Activated T-cell treated with anti-CD3 and anti-CD28 coated beads for 24 hours (primary cell): ENCODE measurements around the gene RBBP6.

Experiments used
- DNase-seq: peaks from one replicate; pipeline ENCODE4 v3.0.0-alpha.2; 2020; ENCODE audit warnings: low read depth

Gene RBBP6

GRCh38 chr16:24523569-24523968 is 15.8 kb upstream of the RBBP6 start:
- no peak for DNase-seq

DNA sequence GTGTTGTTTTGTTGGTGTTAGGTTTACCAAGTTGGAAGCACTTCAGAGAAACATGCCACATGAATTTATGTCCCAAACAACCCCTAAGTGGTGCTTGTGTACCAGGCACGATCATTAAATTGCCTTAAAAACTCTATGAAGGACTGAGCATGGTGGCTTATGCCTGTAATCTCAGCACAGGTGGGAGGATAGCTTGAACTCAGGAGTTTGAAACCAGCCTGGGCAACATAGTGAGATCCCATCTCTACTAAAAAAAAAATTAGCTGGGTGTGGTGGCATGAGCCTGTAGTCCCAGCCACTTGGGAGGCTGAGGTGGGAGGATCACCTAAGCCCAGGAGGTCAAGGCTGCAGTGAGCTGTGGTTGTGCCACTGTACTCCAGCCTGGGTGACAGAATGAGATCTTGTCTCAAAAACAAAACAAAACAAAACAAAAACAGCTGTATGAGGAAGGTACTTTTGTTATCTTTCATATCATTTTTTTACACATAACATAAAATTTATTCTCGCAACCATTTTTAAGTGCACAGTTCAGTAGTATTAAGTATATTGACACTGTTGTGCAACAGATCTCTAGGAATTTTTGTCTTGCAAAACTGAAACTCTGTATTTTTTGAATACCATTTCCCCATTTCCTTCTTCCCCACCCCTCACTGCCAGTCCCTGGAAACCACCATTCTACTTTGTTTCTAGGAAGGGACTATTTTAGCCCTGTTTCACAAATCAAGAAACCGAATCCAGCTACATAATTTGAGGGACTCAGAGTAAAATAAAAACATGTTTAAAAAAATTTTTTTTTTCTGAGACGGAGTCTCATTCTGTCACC is 14.3 kb upstream of the RBBP6 start:
- no peak for DNase-seq

DNA sequence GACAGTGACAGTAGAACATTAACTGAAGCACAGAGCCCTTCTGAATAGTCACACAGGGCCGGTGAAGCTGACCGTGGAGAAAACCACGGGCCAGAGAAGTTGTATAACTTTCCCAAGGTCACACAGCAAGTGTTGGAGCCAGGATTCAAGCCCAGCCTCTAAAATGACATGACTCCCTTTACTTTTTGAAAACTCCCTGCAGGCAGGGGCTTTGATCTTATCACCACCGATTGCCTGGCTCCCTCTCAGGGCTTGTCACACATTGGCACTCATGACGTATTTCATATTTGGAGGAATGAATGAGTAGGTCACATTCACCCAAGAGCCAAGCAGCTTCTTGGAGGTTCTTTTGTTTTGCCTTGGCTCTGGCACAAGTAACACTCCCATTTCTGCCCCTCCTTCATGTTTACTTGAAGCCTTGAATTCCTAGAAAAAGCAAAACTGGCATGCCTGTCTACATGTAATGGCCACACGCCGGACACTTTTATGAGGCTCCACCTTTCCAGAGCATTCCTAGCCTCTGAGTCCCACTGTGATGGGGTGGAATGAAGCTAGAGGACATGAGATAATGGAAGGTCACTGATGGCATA is 13.3 kb upstream of the RBBP6 start:
- no peak for DNase-seq

DNA sequence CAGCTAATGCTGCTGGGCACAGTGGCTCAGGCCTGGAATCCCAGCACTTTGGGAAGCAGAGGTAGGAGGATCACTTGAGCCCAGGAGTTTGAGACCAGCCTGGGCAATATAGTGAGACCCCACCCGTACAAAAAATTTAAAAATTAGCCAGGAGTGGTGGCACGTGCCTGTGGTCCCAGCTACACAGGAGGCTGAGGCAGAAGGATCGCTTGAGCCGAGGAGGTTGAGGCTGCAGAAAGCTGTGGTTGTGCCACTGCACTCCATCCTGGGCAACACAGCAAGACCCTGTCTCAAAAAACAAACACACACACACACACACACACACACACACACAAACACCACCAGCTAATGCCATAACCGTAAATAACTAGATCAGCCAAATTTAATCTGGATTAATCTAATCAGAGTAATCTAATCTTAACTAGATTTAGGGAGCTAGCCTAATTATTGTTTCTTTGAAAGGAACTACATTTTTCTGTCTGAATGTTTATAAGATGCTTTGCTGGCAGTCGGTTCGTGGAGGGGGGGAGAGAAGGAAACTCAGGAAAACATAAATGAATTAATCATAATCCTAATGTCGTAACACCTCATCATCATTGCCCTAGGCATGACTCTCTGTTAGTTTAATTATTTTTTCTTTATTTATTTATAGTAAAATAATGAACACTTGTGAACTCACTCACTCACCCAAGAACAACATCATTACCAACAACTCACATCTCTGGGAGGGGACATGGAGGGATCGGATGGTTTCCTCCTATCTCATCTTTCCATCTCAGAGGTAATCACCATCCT is 12.5 kb upstream of the RBBP6 start:
- DNase-seq: no peak

GRCh38 chr16:24531166-24531565 is 8.2 kb upstream of the RBBP6 start:
- no peak for DNase-seq

DNA sequence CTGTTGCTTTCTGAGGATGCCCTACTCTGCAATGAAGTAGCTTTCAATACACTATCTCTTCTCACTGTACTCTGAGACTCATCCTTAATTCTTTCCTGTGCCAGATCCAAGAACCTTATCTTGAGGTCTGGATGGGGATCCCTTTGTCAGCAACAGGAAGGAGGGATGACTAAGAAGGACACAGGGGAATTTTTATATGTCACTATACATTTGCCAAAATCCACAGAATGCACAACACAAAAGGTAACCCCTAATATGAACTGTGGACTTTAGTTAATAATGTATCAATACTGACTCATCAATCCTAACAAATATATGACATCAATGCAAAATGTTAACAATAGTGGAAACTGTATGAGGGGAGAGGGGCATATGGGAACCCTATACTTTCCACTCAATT is 4.7 kb upstream of the RBBP6 start:
- DNase-seq: no peak

DNA sequence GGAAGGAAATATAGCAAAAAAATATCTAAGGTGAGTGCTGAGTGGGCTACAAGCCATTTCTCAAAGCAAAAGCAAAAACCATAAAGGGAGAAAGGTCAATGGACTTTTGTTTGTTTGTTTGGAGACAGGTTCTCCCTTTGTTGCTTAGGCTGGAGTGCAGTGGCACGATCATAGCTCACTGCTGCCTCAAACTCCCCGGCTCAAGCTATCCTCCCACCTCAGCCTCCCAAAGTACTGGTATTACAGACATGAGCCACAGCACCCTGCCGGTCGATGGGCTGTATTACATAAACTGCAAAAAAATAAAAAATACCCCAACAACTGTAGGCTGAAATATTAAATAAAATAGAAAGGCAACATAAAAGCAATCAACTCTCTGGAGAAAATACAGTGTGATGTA is 3.5 kb upstream of the RBBP6 start:
- no peak for DNase-seq

DNA sequence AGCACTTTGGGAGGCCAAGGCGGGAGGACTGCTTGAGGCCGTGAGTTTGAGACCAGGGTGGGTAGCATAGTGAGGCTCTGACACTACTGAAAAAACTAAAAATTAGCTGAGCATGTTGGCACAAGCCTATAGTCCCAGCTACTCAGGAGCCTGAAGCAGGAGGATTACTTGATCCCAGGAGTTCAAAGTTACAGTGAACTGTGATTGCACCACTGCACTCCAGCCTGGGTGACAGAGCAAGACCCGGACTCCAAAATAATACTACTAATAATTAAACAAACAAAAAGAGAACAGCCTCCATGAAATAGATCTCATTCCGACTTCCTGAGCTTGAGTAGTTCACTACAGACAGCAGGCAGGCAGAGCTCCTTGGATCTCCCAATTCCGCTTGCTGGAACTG is 2.7 kb upstream of the RBBP6 start:
- no peak for DNase-seq

DNA sequence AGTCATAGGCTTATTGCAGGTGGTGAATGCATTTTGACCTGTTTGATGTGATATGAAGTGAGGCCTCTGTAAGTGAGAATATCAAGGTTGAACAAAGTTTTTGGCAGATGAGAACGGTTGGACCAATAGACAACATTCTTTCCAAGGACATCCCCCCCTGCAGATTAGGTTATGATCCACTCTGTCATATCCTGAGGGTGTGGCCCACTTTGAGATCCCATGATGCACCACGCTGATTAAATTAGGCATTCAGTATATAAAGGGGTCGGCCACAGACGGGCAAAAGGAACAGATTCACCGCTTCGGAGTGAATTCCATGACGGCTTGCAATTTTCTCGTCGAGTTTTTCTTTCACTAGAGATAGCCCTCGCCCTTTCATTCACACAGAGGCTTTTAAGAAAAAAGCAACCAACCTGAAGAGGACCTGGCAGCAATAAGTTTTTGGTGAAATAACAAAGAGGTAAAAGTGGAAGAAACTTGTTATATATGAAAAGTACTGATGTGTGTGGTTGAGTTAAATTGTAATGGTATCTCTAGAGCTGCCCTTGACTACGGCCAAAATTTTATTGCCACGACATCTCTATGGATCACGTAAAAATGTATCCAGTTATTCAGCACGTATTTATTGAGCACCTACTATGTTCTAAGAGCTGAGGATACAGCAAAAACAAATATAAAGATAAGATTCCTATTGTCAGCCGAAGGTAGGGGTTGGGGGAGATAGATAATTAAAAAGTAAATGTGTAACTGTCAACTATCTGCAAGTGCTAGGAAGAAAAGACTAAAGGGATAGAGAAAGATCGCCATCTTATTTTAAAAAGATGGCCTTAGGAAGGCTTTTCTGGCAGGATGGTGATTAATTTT is 1.7 kb upstream of the RBBP6 start:
- no peak for DNase-seq

DNA sequence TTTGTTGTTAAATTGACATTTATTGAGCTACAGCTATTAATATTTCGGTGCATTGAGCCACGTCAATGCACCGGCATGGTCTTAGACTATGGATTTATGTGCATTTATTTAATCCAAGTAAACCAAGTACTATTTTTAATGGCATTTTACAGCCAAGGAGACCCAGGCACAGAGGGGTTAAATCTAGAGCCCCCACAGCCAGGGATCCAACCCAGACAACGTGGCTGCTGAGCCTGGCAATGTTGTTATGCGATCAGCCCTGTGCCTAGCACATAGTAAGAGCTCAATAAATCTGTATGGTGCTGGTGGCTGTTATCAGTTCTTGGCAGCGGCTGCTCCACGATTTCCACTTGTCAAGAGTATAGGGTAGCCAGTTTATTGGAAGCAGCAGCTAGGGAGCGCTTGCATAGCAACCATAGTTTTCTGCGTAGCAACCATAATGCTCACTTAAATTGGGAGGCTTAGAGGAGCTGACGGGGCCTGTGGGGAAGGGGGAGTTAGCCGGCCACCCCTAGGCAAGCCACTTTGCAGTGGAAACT is 541 bp upstream of the RBBP6 start:
- DNase-seq: no peak

- peak; percentile 31 for DNase-seq
Measured at GRCh38 chr16:24539850-24540601, 660 bp downstream of the RBBP6 start.

GRCh38 chr16:24540602-24541210 is 1.3 kb downstream of the RBBP6 start:
- DNase-seq: no peak

GRCh38 chr16:24541233-24541933 is 2.0 kb downstream of the RBBP6 start:
- no peak for DNase-seq

DNA sequence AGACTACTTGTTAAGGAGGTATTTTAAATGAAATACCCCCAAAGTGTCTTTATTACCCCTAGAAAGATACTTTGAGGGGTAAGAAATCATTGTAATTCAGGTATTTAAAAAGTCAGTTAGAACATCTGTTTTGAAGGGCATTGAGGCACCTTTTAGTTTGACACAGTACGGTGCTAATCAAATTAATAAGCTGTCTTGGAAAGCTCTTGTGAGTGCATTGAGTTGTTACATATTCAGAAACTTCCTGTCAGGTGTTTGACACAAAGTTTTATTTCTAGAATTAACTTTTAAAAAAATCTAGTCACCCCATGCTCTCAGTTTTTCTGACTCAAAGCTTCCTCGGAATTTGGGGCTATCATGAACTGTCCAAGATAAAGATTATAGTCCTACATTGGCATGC is 4.6 kb downstream of the RBBP6 start:
- DNase-seq: no peak

DNA sequence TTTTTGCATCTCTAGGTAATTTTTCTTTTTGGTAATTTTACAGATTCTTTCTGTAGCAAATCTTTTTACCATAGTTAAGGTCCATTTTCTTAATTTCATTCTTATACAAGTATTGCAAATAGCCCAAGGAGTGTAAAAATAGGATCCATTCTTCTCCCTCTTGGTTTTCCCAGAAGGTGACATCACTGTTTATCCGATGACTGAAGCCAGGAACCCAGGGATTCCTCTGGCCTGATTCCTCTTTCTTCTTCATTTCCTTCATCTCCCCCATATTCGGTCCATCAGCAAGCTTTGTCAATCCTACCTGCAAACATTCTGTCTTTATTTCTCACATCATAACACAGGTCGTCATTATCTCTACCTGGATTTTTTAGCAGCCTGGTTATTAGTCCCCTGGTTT is 5.3 kb downstream of the RBBP6 start:
- DNase-seq: no peak

GRCh38 chr16:24550295-24550694 is 10.9 kb downstream of the RBBP6 start:
- no peak for DNase-seq

DNA sequence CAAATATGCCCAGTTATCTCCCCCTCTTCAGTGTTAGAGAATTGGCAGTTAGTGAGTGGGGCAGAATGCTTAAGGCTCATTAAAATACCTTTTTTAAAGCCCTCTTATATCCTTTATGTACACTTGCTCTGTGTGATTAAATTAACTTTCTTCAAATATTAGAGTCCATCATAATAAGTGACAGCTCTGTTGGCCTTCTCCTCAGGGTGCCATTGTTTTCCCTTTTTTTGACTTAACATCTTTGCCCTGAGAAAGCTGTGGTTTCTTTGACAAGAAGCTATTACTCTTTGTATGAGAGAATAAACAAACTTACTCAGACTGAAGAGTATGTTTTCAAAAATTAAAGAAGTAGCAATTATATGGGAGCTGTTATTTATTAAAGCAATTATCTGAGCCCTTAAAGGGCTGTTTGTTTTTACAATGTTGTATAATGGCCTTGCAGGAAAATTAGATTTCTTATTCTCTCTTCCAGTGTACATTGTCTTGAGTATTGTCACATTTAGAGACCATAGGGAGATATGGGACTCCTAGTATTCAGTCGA is 13.4 kb downstream of the RBBP6 start:
- DNase-seq: no peak

DNA sequence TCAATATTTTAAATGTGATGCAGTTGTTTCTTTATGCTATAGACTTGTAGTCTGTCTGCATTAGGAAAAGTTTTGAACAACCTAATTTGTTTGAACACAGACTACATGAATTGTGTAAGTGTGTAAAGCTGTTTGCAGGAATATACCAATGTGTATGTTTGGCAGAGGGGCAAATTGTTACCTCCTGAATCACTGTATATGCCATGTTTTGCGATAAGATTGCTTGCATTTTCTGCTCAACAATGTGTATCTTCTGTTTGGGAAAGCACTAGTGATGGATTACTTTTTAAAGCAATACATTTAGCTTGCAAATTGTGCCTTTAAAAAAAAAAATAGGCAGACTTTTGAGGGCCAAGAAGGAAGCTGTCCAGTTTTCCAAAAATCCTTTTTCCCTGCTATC is 14.6 kb downstream of the RBBP6 start:
- DNase-seq: no peak

DNA sequence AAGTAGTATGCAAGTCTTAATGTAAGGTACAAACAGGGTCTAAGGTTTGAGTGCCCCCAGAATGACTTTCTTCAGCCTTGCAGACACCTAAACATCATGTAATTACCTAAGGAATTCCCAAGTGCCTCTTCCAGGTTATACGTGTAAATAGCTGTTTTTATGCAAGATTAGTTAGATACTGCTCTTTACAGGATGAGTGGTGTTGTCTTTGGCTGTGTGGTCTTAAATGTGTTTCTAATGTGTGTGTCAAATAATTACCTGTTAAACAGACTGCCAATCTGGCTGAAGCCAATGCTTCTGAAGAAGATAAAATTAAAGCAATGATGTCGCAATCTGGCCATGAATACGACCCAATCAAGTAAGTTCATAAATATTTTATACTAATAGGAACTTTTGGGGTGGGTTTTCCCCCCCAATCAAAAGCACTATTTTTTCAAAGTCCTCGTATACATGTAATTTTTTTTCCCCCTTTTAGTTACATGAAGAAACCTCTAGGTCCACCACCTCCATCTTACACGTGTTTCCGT is 16.0 kb downstream of the RBBP6 start:
- no peak for DNase-seq

- no peak for DNase-seq
Measured at GRCh38 chr16:24562811-24563210, 23.4 kb downstream of the RBBP6 start.
